Measurements from ENCODE around the gene GOLPH3L.

DNA sequence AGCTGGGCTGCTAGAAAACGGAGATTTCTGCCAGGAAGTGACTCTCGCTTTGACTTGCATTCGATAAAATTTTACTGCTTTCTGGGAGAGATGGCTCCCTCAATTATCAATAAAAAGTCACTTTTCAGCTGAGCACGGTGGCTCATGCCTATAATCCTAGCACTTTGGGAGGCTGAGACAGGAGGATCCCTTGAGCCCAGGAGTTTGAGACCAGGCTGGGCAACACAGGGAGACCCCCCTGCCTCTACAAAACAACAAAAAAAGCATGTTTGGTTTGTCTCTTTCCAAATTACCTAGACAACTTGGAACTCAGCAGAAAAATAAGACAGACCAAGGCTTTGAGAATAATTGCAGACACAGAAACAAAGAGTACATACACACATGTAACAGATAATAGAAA is 54.7 kb downstream of the GOLPH3L start:
- TF ChIP-seq, protein P1, sequence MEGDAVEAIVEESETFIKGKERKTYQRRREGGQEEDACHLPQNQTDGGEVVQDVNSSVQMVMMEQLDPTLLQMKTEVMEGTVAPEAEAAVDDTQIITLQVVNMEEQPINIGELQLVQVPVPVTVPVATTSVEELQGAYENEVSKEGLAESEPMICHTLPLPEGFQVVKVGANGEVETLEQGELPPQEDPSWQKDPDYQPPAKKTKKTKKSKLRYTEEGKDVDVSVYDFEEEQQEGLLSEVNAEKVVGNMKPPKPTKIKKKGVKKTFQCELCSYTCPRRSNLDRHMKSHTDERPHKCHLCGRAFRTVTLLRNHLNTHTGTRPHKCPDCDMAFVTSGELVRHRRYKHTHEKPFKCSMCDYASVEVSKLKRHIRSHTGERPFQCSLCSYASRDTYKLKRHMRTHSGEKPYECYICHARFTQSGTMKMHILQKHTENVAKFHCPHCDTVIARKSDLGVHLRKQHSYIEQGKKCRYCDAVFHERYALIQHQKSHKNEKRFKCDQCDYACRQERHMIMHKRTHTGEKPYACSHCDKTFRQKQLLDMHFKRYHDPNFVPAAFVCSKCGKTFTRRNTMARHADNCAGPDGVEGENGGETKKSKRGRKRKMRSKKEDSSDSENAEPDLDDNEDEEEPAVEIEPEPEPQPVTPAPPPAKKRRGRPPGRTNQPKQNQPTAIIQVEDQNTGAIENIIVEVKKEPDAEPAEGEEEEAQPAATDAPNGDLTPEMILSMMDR (IDR thresholded peaks at IDR 0.05), result no peak
- no peak for TF ChIP-seq POLR2A (IDR thresholded peaks at IDR 0.05)
